HepG2 (cell line): Measurements from ENCODE around the gene GTPBP6. TPM values are rescaled to one million over a fixed set of nuclear protein-coding genes. Genes with fewer than 3 reads are reported as not detected.

Source experiments
- ATAC-seq: fragments of 200-7000 bp; cut with Tn5 transposase; 3 replicates; pipeline ENCODE4 v1.9.1; 2020; ENCODE audit warnings: mild to moderate bottlenecking, moderate library complexity
- BruUV-seq: library from RNA; stranded (reverse); fragments of 400-500 nt; replicated peaks from 2 replicates; lab custom pipeline; 2021; lab: Mats Ljungman, UMichigan
- CTCF ChIA-PET: fragments of 300-600 bp; formaldehyde crosslinking; extraction: SDS; loops from one replicate; lab custom pipeline; 2021; ENCODE audit warnings: low total read pairs, inconsistent platforms, low intra/inter-chr PET ratio; lab: Yijun Ruan, JAX
- POLR2A ChIA-PET: fragments of 350-600 bp; sonication (Branson Sonifier 250); formaldehyde crosslinking; loops from one replicate; lab custom pipeline; 2020; ENCODE audit warnings: antibody characterized with exemption, inconsistent platforms; lab: Yijun Ruan, JAX
- DNase-seq: peaks from one replicate; pipeline ENCODE4 v3.0.0-alpha.2; 2015; ENCODE audit warnings: low spot score
- FAIRE-seq: peaks from 3 replicates; lab custom pipeline; 2011; peaks lifted over from hg19 to GRCh38; lab: Jason Lieb, UNC
- H2AFZ ChIP-seq: one replicate; pipeline ENCODE4 v1.6.1; 2011; ENCODE audit warnings: low read length, inconsistent platforms
- H3K27ac ChIP-seq: fragments of 300-600 bp; 3 replicates; pipeline ENCODE4 v1.8.0; 2011; ENCODE audit warnings: mixed run types, mild to moderate bottlenecking, mixed read lengths, low read length, inconsistent platforms; ENCODE audit not compliant: insufficient read depth; ENCODE audit errors: extremely low read length
- H3K27me3 ChIP-seq, 2 experiments: fragments of 200-600 bp in 1 of 2; 2 replicates in 1 of 2; 3 replicates in 1 of 2; pipeline versions ENCODE4 v1.6.0 to v1.8.0; 2011; ENCODE audit warnings: low read length in 2 of 2, mild to moderate bottlenecking in 2 of 2, moderate library complexity in 2 of 2, inconsistent platforms in 1 of 2; ENCODE audit not compliant: insufficient read depth in 2 of 2, control insufficient read depth in 1 of 2
- H3K36me3 ChIP-seq, 2 experiments: fragments of 200-600 bp in 1 of 2; replicated peaks in 1 of 2; 2 replicates in 1 of 2; 3 replicates in 1 of 2; pipeline versions ENCODE4 v1.5.1 to v1.8.0; 2011; ENCODE audit warnings: low read length in 2 of 2, inconsistent platforms in 1 of 2; ENCODE audit not compliant: insufficient read depth in 2 of 2, control insufficient read depth in 1 of 2
- H3K4me1 ChIP-seq: 2 replicates; pipeline ENCODE4 v1.5.1; 2012; ENCODE audit warnings: low read length, inconsistent platforms; ENCODE audit not compliant: insufficient read depth
- H3K4me2 ChIP-seq: 2 replicates; pipeline ENCODE4 v1.6.0; 2011; ENCODE audit warnings: low read depth, low read length, inconsistent platforms
- H3K4me3 ChIP-seq, 3 experiments: fragments of 200-600 bp in 1 of 3; sonication (generic), shearing (Covaris generic) in 1 of 3; replicated peaks in 1 of 3; 2 replicates each; pipeline ENCODE4 v1.5.1; 2011 to 2016; ENCODE audit warnings: low read length in 3 of 3, inconsistent platforms in 2 of 3, low read depth in 2 of 3, mild to moderate bottlenecking in 2 of 3, control low read depth in 1 of 3, mixed read lengths in 1 of 3; ENCODE audit not compliant: insufficient read depth in 1 of 3
- H3K79me2 ChIP-seq: one replicate; pipeline ENCODE4 v1.6.1; 2011; ENCODE audit warnings: low read length, inconsistent platforms; ENCODE audit not compliant: insufficient read depth
- H3K9ac ChIP-seq: 2 replicates; pipeline ENCODE4 v1.6.0; 2011; ENCODE audit warnings: mild to moderate bottlenecking, low read depth, low read length, inconsistent platforms; ENCODE audit not compliant: insufficient read depth
- H3K9me3 ChIP-seq: 2 replicates; pipeline ENCODE4 v1.5.1; 2012; ENCODE audit warnings: mild to moderate bottlenecking, low read length
- H4K20me1 ChIP-seq: 2 replicates; pipeline ENCODE4 v1.6.0; 2011; ENCODE audit warnings: inconsistent platforms, mild to moderate bottlenecking, low read length, moderate library complexity; ENCODE audit not compliant: insufficient read depth
- ATF1 ChIP-seq: IDR thresholded peaks from 2 replicates; pipeline ENCODE4 v1.6.1; 2016; ENCODE audit warnings: mild to moderate bottlenecking, control low read depth
- GABPB1 ChIP-seq: IDR thresholded peaks from 2 replicates; pipeline ENCODE4 v1.6.1; 2016; ENCODE audit warnings: mild to moderate bottlenecking, missing genetic modification reagents, moderate library complexity, missing compliant biosample characterization
- LBX2 ChIP-seq: sonication (generic); formaldehyde crosslinking; IDR thresholded peaks from 2 replicates; pipeline ENCODE4 v1.5.0; 2020; ENCODE audit warnings: missing genetic modification reagents, mild to moderate bottlenecking, borderline replicate concordance
- LCORL ChIP-seq, 2 experiments: fragments of 450-650 bp in 1 of 2; sonication (generic) in 1 of 2; formaldehyde crosslinking in 1 of 2; IDR thresholded peaks; 2 replicates each; pipeline versions ENCODE4 v1.5.0 to v1.6.1; 2017 to 2020; ENCODE audit warnings: antibody characterized with exemption in 1 of 2, missing genetic modification reagents in 1 of 2
- MAF1 ChIP-seq: sonication (generic); formaldehyde crosslinking; IDR thresholded peaks from 2 replicates; pipeline ENCODE4 v1.5.0; 2020; ENCODE audit warnings: missing genetic modification reagents, borderline replicate concordance
- PREB ChIP-seq: sonication (generic); formaldehyde crosslinking; IDR thresholded peaks from 2 replicates; pipeline ENCODE4 v1.4.0; 2020; ENCODE audit warnings: missing genetic modification reagents
- TARDBP ChIP-seq: sonication (generic); formaldehyde crosslinking; IDR thresholded peaks from 2 replicates; pipeline ENCODE4 v1.8.0; 2022; ENCODE audit warnings: mild to moderate bottlenecking, missing genetic modification reagents
- TRAFD1 ChIP-seq: sonication (generic); formaldehyde crosslinking; IDR thresholded peaks from 2 replicates; pipeline ENCODE4 v1.5.1; 2020; ENCODE audit warnings: missing genetic modification reagents, mild to moderate bottlenecking, borderline replicate concordance
- ZBTB20 ChIP-seq: sonication (generic); formaldehyde crosslinking; IDR thresholded peaks from 2 replicates; pipeline ENCODE4 v1.8.1; 2023; ENCODE audit warnings: missing genetic modification reagents, low read depth, mild to moderate bottlenecking, borderline replicate concordance
- ZBTB42 ChIP-seq: sonication (generic); formaldehyde crosslinking; IDR thresholded peaks from 2 replicates; pipeline ENCODE4 v1.5.0; 2020; ENCODE audit warnings: mild to moderate bottlenecking, missing genetic modification reagents
- ZNF10 ChIP-seq: sonication (generic); formaldehyde crosslinking; IDR thresholded peaks from 2 replicates; pipeline ENCODE4 v1.4.0; 2020; ENCODE audit warnings: mild to moderate bottlenecking, low read depth, missing genetic modification reagents, borderline replicate concordance
- ZNF343 ChIP-seq: sonication (generic); formaldehyde crosslinking; IDR thresholded peaks from 2 replicates; pipeline ENCODE4 v1.4.0; 2020; ENCODE audit warnings: mild to moderate bottlenecking, missing genetic modification reagents
- ZNF576 ChIP-seq: sonication (generic); formaldehyde crosslinking; IDR thresholded peaks from 2 replicates; pipeline ENCODE4 v1.4.0; 2020; ENCODE audit warnings: mild to moderate bottlenecking, missing genetic modification reagents
- ZUFSP ChIP-seq: sonication (generic); formaldehyde crosslinking; IDR thresholded peaks from 2 replicates; pipeline ENCODE4 v1.9.0; 2021; ENCODE audit warnings: missing genetic modification reagents, mild to moderate bottlenecking, borderline replicate concordance
- WGBS: methylation state at CpG from one replicate; pipeline ENCODE4 v1.1.6; 2017; ENCODE audit warnings: low lambda C conversion rate; 5-methylcytosine and 5-hydroxymethylcytosine counted together
- in situ Hi-C: cut with HindIII; loops from 2 replicates; pipeline ENCODE4 v1.10.0; 2017; ENCODE audit warnings: low pct_unique_long_range_greater_than_20kb; ENCODE audit not compliant: extremely low pct_ligation_motif_present
- intact Hi-C: fragments of 100-400 bp; cut with micrococcal nuclease; formaldehyde crosslinking; loops from one replicate; pipeline ENCODE4 v1.10.0; 2022; ENCODE audit not compliant: unreplicated experiment
- polyA plus RNA-seq, 8 experiments: library from polyadenylated mRNA; depleted of rRNA in 3 of 8; stranded (reverse) in 7 of 8; unstranded in 1 of 8; fragments of >200 nt; fragmentation: Illumina TruSeq in 4 of 8; extraction: Trizol in 4 of 8; gene quantifications; 2 replicates each; pipeline versions ENCODE4 v1.2.1 to v1.2.3, GENCODE V29; 2011 to 2016; ENCODE audit warnings: low read depth in 4 of 8, missing spikeins in 1 of 8, mixed read lengths in 1 of 8; ENCODE audit not compliant: insufficient read depth in 1 of 8
- total RNA-seq, 5 experiments: library from RNA; depleted of rRNA; stranded (reverse); fragments of >200 nt; fragmentation: Illumina TruSeq; extraction: Trizol; gene quantifications; 2 replicates each; pipeline ENCODE4 v1.2.3, GENCODE V29; 2016; ENCODE audit warnings: low read depth in 1 of 5

The GTPBP6 gene
- total and polyA plus RNA-seq, 2 of the 13 experiments (the other 11 are each of a cell fraction or from before 2014, with no cell fraction given): 20.2 to 39.6 TPM

GRCh38 chrX:335758-336155 is 17.2 kb upstream of the GTPBP6 start (continued):
- TF ChIP-seq ZBTB42 (CRISPR knock-in tag) (no peak), LCORL (IDR thresholded peaks at IDR 0.05) (no peak), LCORL (CRISPR knock-in tag; IDR thresholded peaks at IDR 0.05) (no peak), LBX2 (CRISPR knock-in tag) (no peak)

GRCh38 chrX:334971-335757 is 16.6 kb upstream of the GTPBP6 start:
- WGBS: 95% methylated on average over 27 of the region's 47 CpGs
- no TSS peak for BruUV-seq
- no peak for ATAC-seq
- Histone ChIP-seq H3K4me2 (no peak overlapping the region), H3K27ac (no peak overlapping the region), H3K79me2 (no peaks in the 10 kb centered on the region), H3K9me3 (no peaks in the 10 kb centered on the region), H4K20me1 (no peaks in the 10 kb centered on the region), H3K9ac (no peak overlapping the region), H2AFZ (no peak overlapping the region), H3K4me3 (no peak overlapping the region), H3K4me1 (no peaks in the 10 kb centered on the region), H3K36me3 (no peaks in the 10 kb centered on the region), H3K27me3 (peaks cover 0 to 4% of the 10 kb centered on the region in 2 experiments; a peak in 1 of 5 replicates)
- no peak for DNase-seq
- POLR2A ChIA-PET: no interaction called here
- in situ Hi-C loops (no loop called here), intact Hi-C loops (no loop called here)
- CTCF ChIA-PET: no interaction called here
- FAIRE-seq: no peak
- TF ChIP-seq TRAFD1 (CRISPR knock-in tag) (no peak), ZNF10 (CRISPR knock-in tag) (no peak), ZNF343 (CRISPR knock-in tag) (no peak), TARDBP (CRISPR knock-in tag) (no peak), GABPB1 (CRISPR knock-in tag) (no peak), ZBTB20 (no peak), PREB (CRISPR knock-in tag) (no peak), ZNF576 (no peak), ZUFSP (no peak), MAF1 (CRISPR knock-in tag) (no peak), ATF1 (CRISPR knock-in tag) (no peak)
